HG02938 (cell line): ENCODE data around the gene C1orf74.

Experiments
- ATAC-seq: cut with Tn5 transposase; IDR thresholded peaks from one replicate; pipeline ENCODE4 v1.9.1; 2021; ENCODE audit warnings: mild to moderate bottlenecking, moderate library complexity; ENCODE audit not compliant: unreplicated experiment

The C1orf74 gene

GRCh38 chr1:209772126-209772525 is 12.2 kb downstream of the C1orf74 start:
- no peak for ATAC-seq

- no peak for ATAC-seq
Measured at GRCh38 chr1:209770636-209771415, 13.5 kb downstream of the C1orf74 start.

GRCh38 chr1:209769971-209770370 is 14.4 kb downstream of the C1orf74 start:
- no peak for ATAC-seq

GRCh38 chr1:209769171-209769904 is 15.0 kb downstream of the C1orf74 start:
- ATAC-seq: peak; percentile 61

- peak; percentile 84 for ATAC-seq
Measured at GRCh38 chr1:209768354-209768774, 16.0 kb downstream of the C1orf74 start.

GRCh38 chr1:209767706-209768105 is 16.7 kb downstream of the C1orf74 start:
- ATAC-seq: no peak

- ATAC-seq: no peak
Measured at GRCh38 chr1:209767096-209767495, 17.3 kb downstream of the C1orf74 start.

GRCh38 chr1:209766051-209766450 is 18.3 kb downstream of the C1orf74 start:
- no peak for ATAC-seq

- no peak for ATAC-seq
Measured at GRCh38 chr1:209761011-209761635, 23.2 kb downstream of the C1orf74 start.

- ATAC-seq: no peak
Measured at GRCh38 chr1:209759829-209760359, 24.5 kb downstream of the C1orf74 start.

GRCh38 chr1:209758400-209758799 is 26.0 kb downstream of the C1orf74 start:
- no peak for ATAC-seq

- peak; percentile 25 for ATAC-seq
Measured at GRCh38 chr1:209756615-209757445, 27.5 kb downstream of the C1orf74 start.

- ATAC-seq: peak; percentile 79
Measured at GRCh38 chr1:209755926-209756614, 28.3 kb downstream of the C1orf74 start, which contains the start of gene TRAF3IP3. Gene TRAF3IP3, plus strand, starts transcription at chr1:209756053. Its CDS starts 3,987 bp downstream, at chr1:209760040.

- no peak for ATAC-seq
Measured at GRCh38 chr1:209755256-209755655, 29.1 kb downstream of the C1orf74 start.

- ATAC-seq: no peak
Measured at GRCh38 chr1:209752890-209753289, 31.5 kb downstream of the C1orf74 start.

- peak; percentile 53 for ATAC-seq
Measured at GRCh38 chr1:209751627-209752231, 32.6 kb downstream of the C1orf74 start.

- ATAC-seq: no peak
Measured at GRCh38 chr1:209749670-209750323, 34.6 kb downstream of the C1orf74 start.

- no peak for ATAC-seq
Measured at GRCh38 chr1:209749205-209749604, 35.2 kb downstream of the C1orf74 start.

GRCh38 chr1:209748620-209749019 is 35.7 kb downstream of the C1orf74 start:
- no peak for ATAC-seq
